Measurements from ENCODE around the gene TPO.

TPO gene

GRCh38 chr2:1588978-1589621 lies 175.8 kb downstream of the TPO start:
- FAIRE-seq, result no peak

GRCh38 chr2:1590596-1591460 lies 177.6 kb downstream of the TPO start:
- FAIRE-seq, result no peak

- no peak for FAIRE-seq
These were observed 178.2 kb downstream of the TPO start for GRCh38 chr2:1591461-1591770.

Data from G401.6 (cell line).